Stomach (tissue), 9 donors: Measurements from ENCODE around the gene TMEM231. TPM values are rescaled to one million over a fixed set of nuclear protein-coding genes. Genes with fewer than 3 reads are reported as not detected.
A peak's percentile ranks its signal among the peaks of the same experiment; 100 is the strongest.

Experiments
- DNase-seq, 2 donors: peaks; one replicate each; pipeline versions ENCODE4 v3.0.0 to v3.0.0-alpha.2; 2013 to 2019
- H3K27ac ChIP-seq, 5 donors: fragments of 200-600 bp in 4 of 5; sonication (generic) in 4 of 5; one replicate each; pipeline ENCODE4 v1.5.1; 2013 to 2019; ENCODE audit warnings: mild to moderate bottlenecking in 1 of 5, moderate library complexity in 1 of 5
- H3K27me3 ChIP-seq, 3 donors: fragments of 200-600 bp; sonication (generic); one replicate each; pipeline ENCODE4 v1.5.1; 2017 to 2019; ENCODE audit warnings: mixed run types in 1 of 3
- H3K36me3 ChIP-seq, 4 donors: fragments of 200-600 bp; sonication (generic); 1 replicate in 3 of 4; 2 replicates in 1 of 4; pipeline ENCODE4 v1.5.1; 2016 to 2019
- H3K4me1 ChIP-seq, 4 donors: fragments of 200-600 bp; sonication (generic); one replicate each; pipeline ENCODE4 v1.5.1; 2016 to 2019
- H3K4me3 ChIP-seq, 4 donors: fragments of 200-600 bp; sonication (generic) in 3 of 4; one replicate each; pipeline ENCODE4 v1.5.1; 2016 to 2019; ENCODE audit warnings: mild to moderate bottlenecking in 1 of 4
- H3K9me3 ChIP-seq, 4 donors: fragments of 200-600 bp; sonication (generic); one replicate each; pipeline ENCODE4 v1.5.1; 2016 to 2019
- EP300 ChIP-seq: sonication (generic); formaldehyde crosslinking; IDR thresholded peaks from one replicate; pipeline ENCODE4 v1.6.1; 2017; ENCODE audit warnings: antibody characterized with exemption
- POLR2A ChIP-seq, 4 donors: fragments of 450-650 bp; IDR thresholded peaks; one replicate each; pipeline ENCODE4 v1.6.1; 2016; ENCODE audit warnings: antibody characterized with exemption in 4 of 4, control low read depth in 2 of 4, mild to moderate bottlenecking in 1 of 4, moderate library complexity in 1 of 4
- POLR2AphosphoS5 ChIP-seq, 3 donors: sonication (generic); formaldehyde crosslinking; IDR thresholded peaks; one replicate each; pipeline ENCODE4 v1.6.1; 2016; ENCODE audit warnings: antibody characterized with exemption in 3 of 3
- WGBS, 5 donors: extraction: QIAGEN DNeasy Blood & Tissue Kit in 3 of 5; methylation state at CpG; one replicate each; pipeline versions ENCODE4 v1.1.5 to v1.1.7; 2013 to 2018; 5-methylcytosine and 5-hydroxymethylcytosine counted together
- intact Hi-C: fragments of 100-400 bp; cut with DNase I; formaldehyde crosslinking; loops from one replicate; pipeline ENCODE4 v1.15.1; 2023; ENCODE audit warnings: low total_unique reads
- polyA plus RNA-seq, 3 donors: library from polyadenylated mRNA; stranded (reverse); fragments of 200-250 nt; gene quantifications; one replicate each; pipeline ENCODE4 v1.2.3, GENCODE V29; 2013
- total RNA-seq, 5 donors: library from RNA; depleted of rRNA; stranded (reverse); fragments of >200 nt; gene quantifications; one replicate each; pipeline versions ENCODE4 v1.1.0 to v1.2.3, GENCODE V29; 2014 to 2016
- TF ChIP-seq, protein P1 (sequence below), 7 experiments: fragments of 450-650 bp in 4 of 7; fragments of 200-600 bp in 3 of 7; sonication (generic) in 3 of 7; IDR thresholded peaks; one replicate each; pipeline ENCODE4 v1.5.1; 2016 to 2019; ENCODE audit warnings: antibody characterized with exemption in 7 of 7, control low read depth in 2 of 7, mild to moderate bottlenecking in 1 of 7
- donor health status: healthy with polysubstance abuse.
- donor health status: Bipolar disorder and iron deficiency.
- donor health status: healthy.

The TMEM231 gene
- total and polyA plus RNA-seq, 8 donors, result 1.1 to 14.1 (median 4.6) TPM; not detected in 1

DNA sequence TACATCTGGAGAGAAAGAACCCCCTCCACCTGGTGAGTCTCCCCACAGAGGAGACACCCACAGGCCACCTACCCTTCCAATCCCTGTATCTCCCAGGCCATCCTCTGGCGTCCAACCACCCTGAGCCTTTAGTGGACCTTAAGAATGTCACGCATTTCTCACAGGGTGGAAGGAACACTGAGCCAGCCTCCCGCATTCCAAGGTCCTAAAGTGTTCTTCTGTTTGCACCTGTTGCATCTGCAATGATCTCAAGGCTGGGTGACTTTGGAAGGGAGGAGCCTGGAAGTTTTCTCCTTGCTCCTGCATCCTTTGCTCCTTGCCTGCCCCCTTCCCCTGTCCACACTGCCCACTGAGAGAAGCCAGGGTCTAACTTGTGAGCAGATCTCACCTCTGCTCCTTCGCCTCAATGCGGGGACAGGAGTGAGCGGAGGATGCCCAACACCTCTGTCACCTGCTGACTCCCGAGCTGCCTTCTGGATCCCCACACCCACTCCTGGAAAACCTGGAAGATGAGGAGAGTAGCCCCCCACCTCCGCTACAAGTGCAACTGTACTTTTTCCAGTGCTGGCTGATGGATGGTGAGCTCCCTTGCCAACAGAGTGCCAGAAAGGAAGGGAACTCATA is 23.8 kb downstream of the TMEM231 start:
- no peaks in the 10 kb centered on the region for H3K27me3 ChIP-seq
- DNase-seq, result no peak
- 77 to 89% (median 86%) methylated on average over 7 to 8 of the region's 8 CpGs for WGBS, 5 donors
- intact Hi-C loops, result no loop called here
- no peaks in the 10 kb centered on the region for H3K9me3 ChIP-seq
- H3K36me3 ChIP-seq, result no peaks in the 10 kb centered on the region
- no peak overlapping the region for H3K4me3 ChIP-seq
- H3K27ac ChIP-seq, result no peak overlapping the region
- H3K4me1 ChIP-seq, result no peaks in the 10 kb centered on the region
- TF ChIP-seq POLR2A (IDR thresholded peaks at IDR 0.05), result no peak

DNA sequence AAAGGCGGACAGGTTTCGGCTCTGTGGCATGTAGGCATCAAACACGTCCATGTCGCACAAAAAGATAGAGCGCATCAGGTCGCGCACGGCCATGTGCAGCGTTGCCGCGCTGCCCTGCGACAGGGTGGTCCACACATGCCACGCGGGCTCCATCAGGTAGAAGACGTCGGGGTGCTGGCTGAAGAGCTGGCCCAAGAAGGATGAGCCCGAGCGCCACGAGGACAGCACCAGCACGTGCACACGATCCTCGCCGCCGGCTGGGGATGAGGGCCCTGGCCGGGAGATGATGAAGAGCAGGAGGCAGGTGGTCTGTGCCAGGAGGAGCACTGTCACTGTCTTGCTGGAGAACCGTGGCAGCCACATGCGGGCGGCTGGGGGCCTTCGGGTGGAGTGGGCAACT is 26.1 kb downstream of the TMEM231 start:
- intact Hi-C loops, result no loop called here
- no peak for DNase-seq
- TF ChIP-seq POLR2AphosphoS5 (IDR thresholded peaks at IDR 0.05) (no peak), POLR2A (IDR thresholded peaks at IDR 0.05) (no peak), EP300 (no peak)
- TF ChIP-seq, protein P1, sequence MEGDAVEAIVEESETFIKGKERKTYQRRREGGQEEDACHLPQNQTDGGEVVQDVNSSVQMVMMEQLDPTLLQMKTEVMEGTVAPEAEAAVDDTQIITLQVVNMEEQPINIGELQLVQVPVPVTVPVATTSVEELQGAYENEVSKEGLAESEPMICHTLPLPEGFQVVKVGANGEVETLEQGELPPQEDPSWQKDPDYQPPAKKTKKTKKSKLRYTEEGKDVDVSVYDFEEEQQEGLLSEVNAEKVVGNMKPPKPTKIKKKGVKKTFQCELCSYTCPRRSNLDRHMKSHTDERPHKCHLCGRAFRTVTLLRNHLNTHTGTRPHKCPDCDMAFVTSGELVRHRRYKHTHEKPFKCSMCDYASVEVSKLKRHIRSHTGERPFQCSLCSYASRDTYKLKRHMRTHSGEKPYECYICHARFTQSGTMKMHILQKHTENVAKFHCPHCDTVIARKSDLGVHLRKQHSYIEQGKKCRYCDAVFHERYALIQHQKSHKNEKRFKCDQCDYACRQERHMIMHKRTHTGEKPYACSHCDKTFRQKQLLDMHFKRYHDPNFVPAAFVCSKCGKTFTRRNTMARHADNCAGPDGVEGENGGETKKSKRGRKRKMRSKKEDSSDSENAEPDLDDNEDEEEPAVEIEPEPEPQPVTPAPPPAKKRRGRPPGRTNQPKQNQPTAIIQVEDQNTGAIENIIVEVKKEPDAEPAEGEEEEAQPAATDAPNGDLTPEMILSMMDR (IDR thresholded peaks at IDR 0.05), result no peak
- no peak overlapping the region for H3K27ac ChIP-seq
- no peak overlapping the region for H3K4me3 ChIP-seq
- 95 to 98% (median 97%) methylated on average over 23 to 29 of the region's 29 CpGs for WGBS, 5 donors
- no peaks in the 10 kb centered on the region for H3K36me3 ChIP-seq
- H3K4me1 ChIP-seq, result no peaks in the 10 kb centered on the region
- H3K9me3 ChIP-seq, result no peaks in the 10 kb centered on the region
- H3K27me3 ChIP-seq, result no peaks in the 10 kb centered on the region

DNA sequence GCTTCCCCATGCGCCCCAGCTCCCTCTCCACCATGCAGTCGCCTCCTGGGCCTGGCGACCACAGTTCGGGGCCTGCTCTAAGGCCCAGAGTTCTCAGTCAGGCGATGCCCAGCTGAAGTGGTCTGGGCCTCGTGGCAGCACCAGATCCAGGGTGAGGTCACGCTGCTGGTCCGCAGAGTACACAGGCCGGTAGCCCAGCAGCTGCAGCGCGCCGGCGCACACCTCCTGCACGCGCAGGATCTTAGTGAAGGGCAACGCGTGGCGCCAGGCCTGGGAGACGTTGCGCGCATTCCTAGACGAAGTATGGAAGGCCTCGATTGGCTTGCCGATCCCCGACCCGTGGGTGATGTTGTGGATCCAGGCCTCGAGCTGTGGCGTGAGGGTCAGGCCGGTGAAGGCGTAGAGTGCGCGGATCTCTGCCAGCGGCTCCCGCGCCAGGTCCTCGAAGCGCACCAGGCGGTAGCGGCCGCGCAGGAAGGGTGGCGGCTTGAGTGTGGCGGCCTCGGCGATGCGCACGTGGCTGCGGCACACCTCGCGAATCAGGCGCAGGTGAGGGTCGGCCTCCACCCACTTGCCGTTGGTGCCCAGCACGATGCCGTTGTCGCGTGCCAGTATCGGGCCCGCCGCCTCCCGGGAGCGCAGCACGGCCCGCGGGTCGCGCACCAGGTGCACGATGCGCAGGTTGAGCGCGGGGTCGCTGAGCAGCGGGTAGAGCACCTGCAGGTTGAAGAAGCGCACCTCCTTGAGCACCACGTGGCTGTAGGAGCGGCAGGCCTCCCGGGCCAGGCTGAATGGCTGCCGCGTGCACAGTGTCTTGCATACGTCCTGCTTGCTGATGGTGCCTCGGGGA is 26.8 kb downstream of the TMEM231 start:
- intact Hi-C loops, result no loop called here
- TF ChIP-seq POLR2A (IDR thresholded peaks at IDR 0.05), result no peak
- TF ChIP-seq, protein P1 (IDR thresholded peaks at IDR 0.05), result no peak
- no peak for TF ChIP-seq POLR2AphosphoS5 (IDR thresholded peaks at IDR 0.05)
- TF ChIP-seq EP300, result no peak
- Histone ChIP-seq H3K36me3 (no peaks in the 10 kb centered on the region), H3K27me3 (no peaks in the 10 kb centered on the region), H3K4me3 (no peak overlapping the region), H3K27ac (no peak overlapping the region), H3K4me1 (no peaks in the 10 kb centered on the region), H3K9me3 (no peaks in the 10 kb centered on the region)
- no peak for DNase-seq
- WGBS, 5 donors, result 91 to 94% (median 93%) methylated on average over 69 to 81 of the region's 81 CpGs

DNA sequence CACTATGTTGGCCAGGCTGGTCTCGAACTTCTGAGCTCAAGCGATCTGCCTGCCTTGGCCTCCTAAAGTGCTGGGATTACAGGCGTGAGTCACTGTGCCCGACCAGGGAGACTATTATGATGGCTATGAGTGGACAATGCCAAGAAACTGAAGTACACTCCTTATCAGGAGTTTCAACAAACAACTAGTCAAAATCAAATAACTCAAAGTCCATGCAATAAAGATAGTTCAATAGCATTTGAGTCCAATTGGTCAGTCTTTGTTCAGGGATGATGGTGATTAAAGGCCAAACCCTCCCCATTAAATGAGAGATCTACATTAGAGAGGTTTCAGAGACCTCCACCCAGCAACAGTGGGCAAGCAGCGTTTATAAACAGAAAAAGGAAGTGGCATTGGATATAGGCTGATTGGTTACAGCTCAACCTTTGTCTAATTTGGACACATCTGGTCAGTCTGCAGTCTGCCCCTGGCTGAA is 28.2 kb downstream of the TMEM231 start:
- intact Hi-C loops, result no loop called here
- Histone ChIP-seq H3K9me3 (no peaks in the 10 kb centered on the region), H3K27ac (no peak overlapping the region), H3K27me3 (no peaks in the 10 kb centered on the region), H3K4me3 (no peak overlapping the region), H3K36me3 (no peaks in the 10 kb centered on the region), H3K4me1 (no peaks in the 10 kb centered on the region)
- WGBS, 5 donors, result 38 to 55% (median 44%) methylated on average over 5 of the region's 5 CpGs
- TF ChIP-seq, protein P1 (IDR thresholded peaks at IDR 0.05), result no peak
- no peak for TF ChIP-seq EP300
- TF ChIP-seq POLR2AphosphoS5 (IDR thresholded peaks at IDR 0.05), result no peak
- TF ChIP-seq POLR2A (IDR thresholded peaks at IDR 0.05), result no peak
- peak; percentile 32 to 40 for DNase-seq
